GM23248 (cell line): ENCODE data around the gene TMEM267.

Source experiments
- EZH2 ChIP-seq: fragments of 200-600 bp; sonication (generic); IDR thresholded peaks from 2 replicates; pipeline ENCODE4 v1.6.1; 2018; ENCODE audit warnings: antibody characterized with exemption, mild to moderate bottlenecking; ENCODE audit not compliant: insufficient read depth, poor library complexity, severe bottlenecking
- EZH2phosphoT487 ChIP-seq: fragments of 200-600 bp; sonication (generic); IDR thresholded peaks from 2 replicates; pipeline ENCODE4 v1.6.1; 2018; ENCODE audit warnings: antibody characterized with exemption, moderate library complexity, mild to moderate bottlenecking, low read depth; ENCODE audit not compliant: insufficient read depth

GRCh38 chr5:43420241-43420640, 63.4 kb downstream of the TMEM267 start:
- no peak for TF ChIP-seq EZH2
- no peak for TF ChIP-seq EZH2phosphoT487
